H1 (cell line): ENCODE results near the gene TYRP1. TPM values are rescaled to one million over a fixed set of nuclear protein-coding genes. Genes with fewer than 3 reads are reported as not detected.

Source experiments
- CTCF ChIA-PET: fragments of 300-600 bp; sonication (Branson Sonifier 250); formaldehyde crosslinking; loops from one replicate; lab custom pipeline; 2021; ENCODE audit not compliant: partially characterized antibody; lab: Charles Lee
- POLR2A ChIA-PET: fragments of 300-600 bp; sonication (Branson Sonifier 250); formaldehyde crosslinking; loops from one replicate; lab custom pipeline; 2021; ENCODE audit warnings: inconsistent platforms; ENCODE audit not compliant: partially characterized antibody; lab: Charles Lee
- DNase-seq, 2 experiments: peaks; one replicate each; pipeline versions ENCODE4 v3.0.0 to v3.0.0-alpha.2; 2010 to 2022; ENCODE audit warnings: low spot score in 2 of 2, low read depth in 1 of 2, mixed read lengths in 1 of 2
- FAIRE-seq: peaks from 2 replicates; lab custom pipeline; 2011; peaks lifted over from hg19 to GRCh38; lab: Jason Lieb, UNC
- H2AFZ ChIP-seq: 2 replicates; pipeline ENCODE4 v1.8.1; 2012; ENCODE audit warnings: low read length, inconsistent platforms
- H2AK5ac ChIP-seq: 2 replicates; pipeline ENCODE4 v1.6.1; 2013; ENCODE audit warnings: low read depth, low read length
- H2BK120ac ChIP-seq: replicated peaks from 2 replicates; pipeline ENCODE3; 2013; ENCODE audit warnings: low read depth, low read length, inconsistent platforms
- H2BK12ac ChIP-seq: 2 replicates; pipeline ENCODE4 v1.6.1; 2013; ENCODE audit warnings: low read depth, low read length
- H2BK15ac ChIP-seq: 2 replicates; pipeline ENCODE4 v1.6.1; 2013; ENCODE audit warnings: low read length
- H2BK20ac ChIP-seq: 2 replicates; pipeline ENCODE4 v1.6.1; 2013; ENCODE audit warnings: low read length
- H2BK5ac ChIP-seq: 2 replicates; pipeline ENCODE4 v1.6.1; 2013; ENCODE audit warnings: low read depth, low read length
- H3K14ac ChIP-seq: 2 replicates; pipeline ENCODE4 v1.6.1; 2013; ENCODE audit warnings: inconsistent platforms; ENCODE audit not compliant: insufficient read length
- H3K18ac ChIP-seq: 2 replicates; pipeline ENCODE4 v1.6.1; 2013; ENCODE audit warnings: low read length; ENCODE audit errors: extremely low read depth
- H3K23ac ChIP-seq: 2 replicates; pipeline ENCODE4 v1.6.1; 2013; ENCODE audit warnings: inconsistent platforms; ENCODE audit not compliant: insufficient read length
- H3K23me2 ChIP-seq: 2 replicates; pipeline ENCODE4 v1.6.1; 2013; ENCODE audit warnings: low read depth, low read length
- H3K27ac ChIP-seq: 2 replicates; pipeline ENCODE4 v1.6.1; 2011; ENCODE audit warnings: low read depth, low read length, inconsistent platforms
- H3K27me3 ChIP-seq, 4 experiments: replicated peaks in 1 of 4; 1 replicate in 1 of 4; 2 replicates in 3 of 4; pipeline versions ENCODE4 v1.6.1 to v1.8.1; 2011 to 2013; ENCODE audit warnings: low read length in 3 of 4, mild to moderate bottlenecking in 3 of 4, inconsistent platforms in 2 of 4, mixed read lengths in 2 of 4, moderate library complexity in 1 of 4; ENCODE audit not compliant: control insufficient read depth in 3 of 4, insufficient read depth in 3 of 4; ENCODE audit errors: extremely low read depth in 1 of 4
- H3K36me3 ChIP-seq, 4 experiments: 2 replicates each; pipeline versions ENCODE4 v1.6.1 to v1.8.1; 2011 to 2013; ENCODE audit warnings: mild to moderate bottlenecking in 4 of 4, low read length in 3 of 4, moderate library complexity in 2 of 4, control low read depth in 1 of 4, inconsistent platforms in 1 of 4; ENCODE audit not compliant: insufficient read depth in 4 of 4, control insufficient read depth in 2 of 4
- H3K4ac ChIP-seq: replicated peaks from 2 replicates; pipeline ENCODE3; 2013; ENCODE audit warnings: low read length, low read depth, mixed read lengths, inconsistent platforms; ENCODE audit not compliant: insufficient read length
- H3K4me1 ChIP-seq, 4 experiments: replicated peaks in 1 of 4; 1 replicate in 1 of 4; 2 replicates in 3 of 4; pipeline versions ENCODE4 v1.6.1 to v1.8.1; 2011 to 2013; ENCODE audit warnings: low read length in 3 of 4, inconsistent platforms in 2 of 4, mixed read lengths in 1 of 4; ENCODE audit not compliant: insufficient read depth in 4 of 4, control insufficient read depth in 3 of 4
- H3K4me2 ChIP-seq, 2 experiments: 2 replicates each; pipeline versions ENCODE4 v1.6.1 to v1.8.1; 2011 to 2013; ENCODE audit warnings: low read depth in 2 of 2, low read length in 2 of 2, control low read depth in 1 of 2, inconsistent platforms in 1 of 2, mild to moderate bottlenecking in 1 of 2; ENCODE audit not compliant: insufficient read depth in 1 of 2
- H3K4me3 ChIP-seq, 4 experiments: fragments of 200-600, 300-600 bp in 1 of 4; sonication (generic), shearing (Covaris generic), sonication (Bioruptor Twin) in 1 of 4; 2 replicates each; pipeline versions ENCODE4 v1.5.1 to v1.8.1; 2011 to 2016; ENCODE audit warnings: low read length in 4 of 4, low read depth in 3 of 4, control low read depth in 2 of 4, inconsistent platforms in 2 of 4, mild to moderate bottlenecking in 2 of 4, mixed read lengths in 1 of 4, moderate library complexity in 1 of 4; ENCODE audit not compliant: insufficient read depth in 2 of 4; ENCODE audit errors: extremely low read depth in 1 of 4
- H3K56ac ChIP-seq: replicated peaks from 2 replicates; pipeline ENCODE3; 2013; ENCODE audit warnings: low read depth, mild to moderate bottlenecking, mixed read lengths, low read length, inconsistent platforms; ENCODE audit not compliant: insufficient read length
- H3K79me1 ChIP-seq: 2 replicates; pipeline ENCODE4 v1.6.1; 2013; ENCODE audit warnings: low read depth, low read length, control low read depth
- H3K79me2 ChIP-seq, 2 experiments: 2 replicates each; pipeline versions ENCODE4 v1.6.1 to v1.8.1; 2012 to 2013; ENCODE audit warnings: low read length in 2 of 2, mild to moderate bottlenecking in 2 of 2, inconsistent platforms in 1 of 2; ENCODE audit not compliant: insufficient read depth in 2 of 2, control insufficient read depth in 1 of 2
- H3K9ac ChIP-seq, 4 experiments: replicated peaks in 1 of 4; 1 replicate in 1 of 4; 2 replicates in 3 of 4; pipeline versions ENCODE4 v1.6.1 to v1.8.1; 2011 to 2013; ENCODE audit warnings: low read depth in 3 of 4, low read length in 3 of 4, control low read depth in 2 of 4, mild to moderate bottlenecking in 2 of 4, moderate library complexity in 2 of 4, inconsistent platforms in 1 of 4; ENCODE audit errors: extremely low read depth in 1 of 4
- H3K9me3 ChIP-seq, 2 experiments: 2 replicates each; pipeline versions ENCODE4 v1.6.1 to v1.8.1; 2012 to 2013; ENCODE audit warnings: mild to moderate bottlenecking in 2 of 2, moderate library complexity in 2 of 2, control low read depth in 1 of 2, inconsistent platforms in 1 of 2, low read depth in 1 of 2, low read length in 1 of 2, mixed read lengths in 1 of 2; ENCODE audit not compliant: insufficient read depth in 2 of 2
- H4K20me1 ChIP-seq, 2 experiments: replicated peaks in 1 of 2; 2 replicates each; pipeline versions ENCODE3 to v1.8.1; 2011 to 2013; ENCODE audit warnings: inconsistent platforms in 2 of 2, low read length in 2 of 2, mild to moderate bottlenecking in 1 of 2; ENCODE audit not compliant: insufficient read depth in 2 of 2, control insufficient read depth in 1 of 2
- H4K5ac ChIP-seq: 2 replicates; pipeline ENCODE4 v1.6.1; 2013; ENCODE audit warnings: low read length, low read depth, mixed read lengths, inconsistent platforms; ENCODE audit not compliant: insufficient read length
- H4K8ac ChIP-seq: 2 replicates; pipeline ENCODE4 v1.8.0; 2013; ENCODE audit warnings: mild to moderate bottlenecking, moderate library complexity, low read length, inconsistent platforms; ENCODE audit not compliant: insufficient read depth; ENCODE audit errors: extremely low read depth
- H4K91ac ChIP-seq: replicated peaks from 2 replicates; pipeline ENCODE3; 2013; ENCODE audit warnings: low read length, mixed read lengths, inconsistent platforms; ENCODE audit not compliant: insufficient read length
- ASH2L ChIP-seq: fragments of 200-600, 300-600 bp; sonication (generic); IDR thresholded peaks from one replicate; pipeline ENCODE4 v1.7.1; 2017; ENCODE audit warnings: low read length
- CBX5 ChIP-seq: fragments of 300-800, 300-1000 bp; sonication (generic); IDR thresholded peaks from 2 replicates; pipeline ENCODE4 v1.7.1; 2016; ENCODE audit warnings: antibody characterized with exemption, low read length, low read depth
- CREB1 ChIP-seq: IDR thresholded peaks from 2 replicates; pipeline ENCODE4 v1.6.1; 2012; ENCODE audit warnings: inconsistent platforms
- HDAC2 ChIP-seq, 2 experiments: fragments of 300-600 bp in 1 of 2; sonication (generic) in 1 of 2; IDR thresholded peaks; 2 replicates each; pipeline ENCODE4 v1.6.1; 2011 to 2012; ENCODE audit warnings: low read depth in 2 of 2, low read length in 2 of 2, mild to moderate bottlenecking in 2 of 2, moderate library complexity in 2 of 2, borderline replicate concordance in 1 of 2, inconsistent platforms in 1 of 2
- KDM1A ChIP-seq: fragments of 200-600, 300-600 bp; sonication (generic); IDR thresholded peaks from 2 replicates; pipeline ENCODE4 v1.7.1; 2016; ENCODE audit warnings: mild to moderate bottlenecking, low read length, borderline replicate concordance
- NRF1 ChIP-seq: IDR thresholded peaks from 2 replicates; pipeline ENCODE4 v1.6.1; 2011; ENCODE audit warnings: mild to moderate bottlenecking, low read depth, low read length, improper control_type of control experiment
- POLR2AphosphoS5 ChIP-seq: IDR thresholded peaks from 2 replicates; pipeline ENCODE4 v1.6.1; 2011; ENCODE audit warnings: low read depth, low read length
- RXRA ChIP-seq: IDR thresholded peaks from 2 replicates; pipeline ENCODE4 v1.6.1; 2011; ENCODE audit warnings: low read depth, mild to moderate bottlenecking, low read length, moderate library complexity; ENCODE audit not compliant: insufficient read depth
- TEAD4 ChIP-seq: IDR thresholded peaks from 2 replicates; pipeline ENCODE4 v1.6.1; 2012; ENCODE audit warnings: low read depth, low read length, inconsistent platforms, mixed read lengths
- WGBS, 2 experiments: shearing (Covaris generic) in 1 of 2; methylation state at CpG; one replicate each; pipeline versions ENCODE4 v1.1.6 to v1.1.7; 2013 to 2015; ENCODE audit warnings: low lambda C conversion rate in 2 of 2, mixed read lengths in 2 of 2, inconsistent platforms in 1 of 2, low coverage in 1 of 2, missing lambda C conversion rate in 1 of 2; ENCODE audit not compliant: insufficient replicate concordance in 2 of 2, insufficient coverage in 1 of 2, insufficient read length in 1 of 2; ENCODE audit errors: extremely low coverage in 1 of 2, missing lambda C conversion rate in 1 of 2; 5-methylcytosine and 5-hydroxymethylcytosine counted together
- polyA plus RNA-seq, 7 experiments: library from polyadenylated mRNA; depleted of rRNA in 3 of 7; stranded (reverse) in 5 of 7; unstranded in 2 of 7; fragments of >200 nt in 5 of 7; fragments of 200-250 nt in 2 of 7; gene quantifications; 1 replicate in 5 of 7; 2 replicates in 1 of 7; 4 replicates in 1 of 7; pipeline versions ENCODE4 v1.2.1 to v1.2.3, GENCODE V29; 2011 to 2013; ENCODE audit warnings: missing spikeins in 2 of 7, mixed read lengths in 2 of 7
- total RNA-seq: library from RNA; stranded (reverse); fragmentation: NEBNext Ultra II Directional; extraction: Animal tissue kit (Norgen Biotek cat#: 25700); gene quantifications from 2 replicates; pipeline ENCODE4 v1.2.1, GENCODE V29; 2021
- TF ChIP-seq, protein P1 (sequence below): IDR thresholded peaks from 2 replicates; pipeline ENCODE4 v1.6.1; 2012; ENCODE audit warnings: low read length, inconsistent platforms

TYRP1 gene
- total and polyA plus RNA-seq, 2 of the 8 experiments (the other 6 are each of a cell fraction or from before 2014, with no cell fraction given) = 0.15 TPM; not detected in 1

GRCh38 chr9:12697719-12698118 lies 4.5 kb downstream of the TYRP1 start:
- H3K56ac ChIP-seq = no peak overlapping the region
- H3K9me3 ChIP-seq = no peaks in the 10 kb centered on the region
- no peak overlapping the region for H4K5ac ChIP-seq
- no peak overlapping the region for H3K23ac ChIP-seq
- H3K79me2 ChIP-seq = no peaks in the 10 kb centered on the region
- H2BK12ac ChIP-seq = no peak overlapping the region
- H3K9ac ChIP-seq = no peak overlapping the region
- no peak for FAIRE-seq
- no peak overlapping the region for H2AFZ ChIP-seq
- no peak overlapping the region for H2BK120ac ChIP-seq
- ChIA-PET CTCF (interaction anchor here (1.5 to 1.8 kb wide), 2 partner anchors 24 to 26 kb away, joined by 3 to 7 read pairs; no protein-coding TSS in a partner anchor), POLR2A (no interaction called here)
- H2BK5ac ChIP-seq = no peak overlapping the region
- H3K4me3 ChIP-seq = no peak overlapping the region
- no peaks in the 10 kb centered on the region for H3K36me3 ChIP-seq
- no peak overlapping the region for H2AK5ac ChIP-seq
- no peak for TF ChIP-seq NRF1
- no peak for TF ChIP-seq CREB1
- no peak for TF ChIP-seq KDM1A
- TF ChIP-seq, protein P1, sequence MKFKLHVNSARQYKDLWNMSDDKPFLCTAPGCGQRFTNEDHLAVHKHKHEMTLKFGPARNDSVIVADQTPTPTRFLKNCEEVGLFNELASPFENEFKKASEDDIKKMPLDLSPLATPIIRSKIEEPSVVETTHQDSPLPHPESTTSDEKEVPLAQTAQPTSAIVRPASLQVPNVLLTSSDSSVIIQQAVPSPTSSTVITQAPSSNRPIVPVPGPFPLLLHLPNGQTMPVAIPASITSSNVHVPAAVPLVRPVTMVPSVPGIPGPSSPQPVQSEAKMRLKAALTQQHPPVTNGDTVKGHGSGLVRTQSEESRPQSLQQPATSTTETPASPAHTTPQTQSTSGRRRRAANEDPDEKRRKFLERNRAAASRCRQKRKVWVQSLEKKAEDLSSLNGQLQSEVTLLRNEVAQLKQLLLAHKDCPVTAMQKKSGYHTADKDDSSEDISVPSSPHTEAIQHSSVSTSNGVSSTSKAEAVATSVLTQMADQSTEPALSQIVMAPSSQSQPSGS = no peak
- no peak for TF ChIP-seq TEAD4
- TF ChIP-seq RXRA = no peak
- TF ChIP-seq ASH2L = no peak
- TF ChIP-seq CBX5 = no peak
- no peak for TF ChIP-seq HDAC2 (IDR thresholded peaks at IDR 0.05; ENCODE audit: borderline replicate concordance in 1 of 2, low read depth in 2 of 2, low read length in 2 of 2)
- no peak for TF ChIP-seq POLR2AphosphoS5
- no peak overlapping the region for H3K27ac ChIP-seq
- no peaks in the 10 kb centered on the region for H3K79me1 ChIP-seq
- no peaks in the 10 kb centered on the region for H4K20me1 ChIP-seq
- H4K91ac ChIP-seq = no peak overlapping the region
- H2BK15ac ChIP-seq = no peak overlapping the region
- no peak overlapping the region for H3K4me2 ChIP-seq
- no peaks in the 10 kb centered on the region for H3K4me1 ChIP-seq
- H2BK20ac ChIP-seq = no peak overlapping the region
- no peak for DNase-seq
- H3K27me3 ChIP-seq = no peaks in the 10 kb centered on the region
- H3K23me2 ChIP-seq = no peaks in the 10 kb centered on the region
- no peak overlapping the region for H3K4ac ChIP-seq
- no peak overlapping the region for H3K14ac ChIP-seq
- no peak overlapping the region for H4K8ac ChIP-seq
- WGBS, 2 experiments = 88% methylated on average over 1 of the region's 1 CpG; no CpG with 5 or more reads in 1 of the 2 experiments
- H3K18ac ChIP-seq = no peak overlapping the region
